K562 (cell line): ENCODE measurements around the gene MATCAP1. TPM values are rescaled to one million over a fixed set of nuclear protein-coding genes. Genes with fewer than 3 reads are reported as not detected.
A peak's percentile ranks its signal among the peaks of the same experiment; 100 is the strongest.

Source experiments
- ARHGAP35 ChIP-seq: fragments of 450-650 bp; IDR thresholded peaks from 2 replicates; pipeline ENCODE4 v1.6.1; 2018; ENCODE audit not compliant: partially characterized antibody
- BMI1 ChIP-seq: fragments of 150-350 bp; IDR thresholded peaks from 2 replicates; pipeline ENCODE4 v1.6.1; 2014; ENCODE audit warnings: low read length
- C11orf30 ChIP-seq: fragments of 450-650 bp; IDR thresholded peaks from 2 replicates; pipeline ENCODE4 v1.6.1; 2016; ENCODE audit warnings: low read depth, mild to moderate bottlenecking
- CAMTA2 ChIP-seq: fragments of 250-450 bp; sonication (Bioruptor Pico); conservative IDR thresholded peaks from 2 replicates; pipeline ENCODE4 v1.5.1; 2022
- ELF2 ChIP-seq: fragments of 250-450 bp; sonication (Bioruptor Pico); IDR thresholded peaks from 2 replicates; pipeline ENCODE4 v1.5.0; 2021; ENCODE audit warnings: mild to moderate bottlenecking
- FOXA3 ChIP-seq, 2 experiments: fragments of 450-650 bp in 1 of 2; sonication (generic) in 1 of 2; formaldehyde crosslinking; IDR thresholded peaks in 1 of 2; conservative IDR thresholded peaks in 1 of 2; 2 replicates each; pipeline versions ENCODE4 v1.4.0 to v1.8.0; 2020 to 2022; ENCODE audit warnings: mild to moderate bottlenecking in 2 of 2, missing genetic modification reagents in 1 of 2
- HNRNPL ChIP-seq: fragments of 200-400 bp; formaldehyde crosslinking; IDR thresholded peaks from 2 replicates; pipeline ENCODE4 v1.6.1; 2017; ENCODE audit warnings: low read depth, mild to moderate bottlenecking, low read length
- KLF6 ChIP-seq: fragments of 250-450 bp; sonication (Bioruptor Pico); IDR thresholded peaks from 2 replicates; pipeline ENCODE4 v1.4.0; 2020; ENCODE audit warnings: mild to moderate bottlenecking, moderate library complexity, borderline replicate concordance
- RBM25 ChIP-seq: fragments of 200-400 bp; formaldehyde crosslinking; IDR thresholded peaks from 2 replicates; pipeline ENCODE4 v1.6.1; 2018; ENCODE audit warnings: low read length, low read depth, moderate library complexity; ENCODE audit not compliant: severe bottlenecking
- TSC22D4 ChIP-seq: fragments of 450-650 bp; IDR thresholded peaks from 2 replicates; pipeline ENCODE4 v1.6.1; 2016; ENCODE audit warnings: missing genetic modification characterization, missing biosample characterization, control low read depth
- VEZF1 ChIP-seq: fragments of 200-800 bp; sonication (Bioruptor generic); IDR thresholded peaks from 2 replicates; pipeline ENCODE4 v1.6.1; 2017; ENCODE audit warnings: missing genetic modification characterization, missing compliant biosample characterization
- ZNF551 ChIP-seq: fragments of 250-450 bp; sonication (Bioruptor Pico); IDR thresholded peaks from 2 replicates; pipeline ENCODE4 v1.5.0; 2021; ENCODE audit warnings: mild to moderate bottlenecking, moderate library complexity
- ZNF644 ChIP-seq: fragments of 200-800 bp; sonication (Bioruptor generic); IDR thresholded peaks from 2 replicates; pipeline ENCODE4 v1.6.1; 2016; ENCODE audit warnings: low read depth, missing genetic modification characterization, missing compliant biosample characterization
- ZNF780A ChIP-seq: fragments of 250-450 bp; sonication (Bioruptor Pico); IDR thresholded peaks from 2 replicates; pipeline ENCODE4 v1.5.0; 2021; ENCODE audit warnings: mild to moderate bottlenecking
- polyA plus RNA-seq, 8 experiments: library from polyadenylated mRNA; depleted of rRNA in 4 of 8; stranded (reverse) in 5 of 8; unstranded in 3 of 8; fragments of >200 nt; fragmentation: Nextera tagmentation in 2 of 8; fragmentation: Illumina TruSeq in 1 of 8; extraction: Ambion mirVana in 2 of 8; extraction: Trizol in 1 of 8; gene quantifications; 2 replicates each; pipeline versions ENCODE4 v1.2.1 to v1.2.3, GENCODE V29; 2011 to 2014; ENCODE audit warnings: inconsistent platforms in 1 of 8, missing spikeins in 1 of 8
- total RNA-seq, 7 experiments: library from RNA; depleted of rRNA in 6 of 7; stranded (reverse); fragments of >200 nt in 6 of 7; fragmentation: Illumina TruSeq in 2 of 7; extraction: Trizol in 2 of 7; gene quantifications; 2 replicates each; pipeline versions ENCODE4 v1.2.1 to v1.2.3, GENCODE V29; 2011 to 2021; ENCODE audit warnings: low replicate concordance in 1 of 7
- TF ChIP-seq, protein P1 (sequence below): fragments of 450-650 bp; IDR thresholded peaks from 2 replicates; pipeline ENCODE4 v1.6.1; 2016; ENCODE audit warnings: low read depth, mild to moderate bottlenecking, moderate library complexity
- TF ChIP-seq, protein P2 (sequence below): fragments of 450-650 bp; IDR thresholded peaks from 2 replicates; pipeline ENCODE4 v1.7.1; 2018; ENCODE audit warnings: mild to moderate bottlenecking, low read depth; ENCODE audit not compliant: partially characterized antibody
- TF ChIP-seq, protein P3 (sequence below): fragments of 200-400 bp; formaldehyde crosslinking; IDR thresholded peaks from 2 replicates; pipeline ENCODE4 v1.6.1; 2017; ENCODE audit warnings: mild to moderate bottlenecking, low read depth, low read length, moderate library complexity

Gene MATCAP1
- total and polyA plus RNA-seq, 9 of the 15 experiments (the other 6 are each of a cell fraction or from before 2014, with no cell fraction given) = 3.4 to 20.5 (median 10.3) TPM

- TF ChIP-seq, protein P1, sequence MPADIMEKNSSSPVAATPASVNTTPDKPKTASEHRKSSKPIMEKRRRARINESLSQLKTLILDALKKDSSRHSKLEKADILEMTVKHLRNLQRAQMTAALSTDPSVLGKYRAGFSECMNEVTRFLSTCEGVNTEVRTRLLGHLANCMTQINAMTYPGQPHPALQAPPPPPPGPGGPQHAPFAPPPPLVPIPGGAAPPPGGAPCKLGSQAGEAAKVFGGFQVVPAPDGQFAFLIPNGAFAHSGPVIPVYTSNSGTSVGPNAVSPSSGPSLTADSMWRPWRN = no peak
- TF ChIP-seq ARHGAP35 (no peak), BMI1 (no peak), KLF6 (CRISPR knock-in tag) (no peak), CAMTA2 (CRISPR knock-in tag) (no peak), TSC22D4 (tag) (no peak), C11orf30 (no peak), ELF2 (CRISPR knock-in tag) (no peak), ZNF551 (CRISPR knock-in tag) (no peak), ZNF644 (0 out of 2 replicates have a peak, but pooled peaks have one; percentile 19), VEZF1 (CRISPR knock-in tag) (no peak), HNRNPL (no peak), RBM25 (no peak), FOXA3 (CRISPR knock-in tag; conservative IDR thresholded peaks at IDR 0.05 in 1 of 2, IDR thresholded peaks at IDR 0.05 in 1 of 2) (peak in 1 of 2 experiments; percentile 68; a peak in 1 of 4 replicates), ZNF780A (CRISPR knock-in tag) (no peak)
- TF ChIP-seq, protein P2, sequence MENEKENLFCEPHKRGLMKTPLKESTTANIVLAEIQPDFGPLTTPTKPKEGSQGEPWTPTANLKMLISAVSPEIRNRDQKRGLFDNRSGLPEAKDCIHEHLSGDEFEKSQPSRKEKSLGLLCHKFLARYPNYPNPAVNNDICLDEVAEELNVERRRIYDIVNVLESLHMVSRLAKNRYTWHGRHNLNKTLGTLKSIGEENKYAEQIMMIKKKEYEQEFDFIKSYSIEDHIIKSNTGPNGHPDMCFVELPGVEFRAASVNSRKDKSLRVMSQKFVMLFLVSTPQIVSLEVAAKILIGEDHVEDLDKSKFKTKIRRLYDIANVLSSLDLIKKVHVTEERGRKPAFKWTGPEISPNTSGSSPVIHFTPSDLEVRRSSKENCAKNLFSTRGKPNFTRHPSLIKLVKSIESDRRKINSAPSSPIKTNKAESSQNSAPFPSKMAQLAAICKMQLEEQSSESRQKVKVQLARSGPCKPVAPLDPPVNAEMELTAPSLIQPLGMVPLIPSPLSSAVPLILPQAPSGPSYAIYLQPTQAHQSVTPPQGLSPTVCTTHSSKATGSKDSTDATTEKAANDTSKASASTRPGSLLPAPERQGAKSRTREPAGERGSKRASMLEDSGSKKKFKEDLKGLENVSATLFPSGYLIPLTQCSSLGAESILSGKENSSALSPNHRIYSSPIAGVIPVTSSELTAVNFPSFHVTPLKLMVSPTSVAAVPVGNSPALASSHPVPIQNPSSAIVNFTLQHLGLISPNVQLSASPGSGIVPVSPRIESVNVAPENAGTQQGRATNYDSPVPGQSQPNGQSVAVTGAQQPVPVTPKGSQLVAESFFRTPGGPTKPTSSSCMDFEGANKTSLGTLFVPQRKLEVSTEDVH = no peak
- TF ChIP-seq, protein P3, sequence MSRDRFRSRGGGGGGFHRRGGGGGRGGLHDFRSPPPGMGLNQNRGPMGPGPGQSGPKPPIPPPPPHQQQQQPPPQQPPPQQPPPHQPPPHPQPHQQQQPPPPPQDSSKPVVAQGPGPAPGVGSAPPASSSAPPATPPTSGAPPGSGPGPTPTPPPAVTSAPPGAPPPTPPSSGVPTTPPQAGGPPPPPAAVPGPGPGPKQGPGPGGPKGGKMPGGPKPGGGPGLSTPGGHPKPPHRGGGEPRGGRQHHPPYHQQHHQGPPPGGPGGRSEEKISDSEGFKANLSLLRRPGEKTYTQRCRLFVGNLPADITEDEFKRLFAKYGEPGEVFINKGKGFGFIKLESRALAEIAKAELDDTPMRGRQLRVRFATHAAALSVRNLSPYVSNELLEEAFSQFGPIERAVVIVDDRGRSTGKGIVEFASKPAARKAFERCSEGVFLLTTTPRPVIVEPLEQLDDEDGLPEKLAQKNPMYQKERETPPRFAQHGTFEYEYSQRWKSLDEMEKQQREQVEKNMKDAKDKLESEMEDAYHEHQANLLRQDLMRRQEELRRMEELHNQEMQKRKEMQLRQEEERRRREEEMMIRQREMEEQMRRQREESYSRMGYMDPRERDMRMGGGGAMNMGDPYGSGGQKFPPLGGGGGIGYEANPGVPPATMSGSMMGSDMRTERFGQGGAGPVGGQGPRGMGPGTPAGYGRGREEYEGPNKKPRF = no peak
These were observed 1.4 kb upstream of the MATCAP1 start (continued) for GRCh38 chr16:67184995-67185650.
